ENCODE results near the gene SKAP1.

DNA sequence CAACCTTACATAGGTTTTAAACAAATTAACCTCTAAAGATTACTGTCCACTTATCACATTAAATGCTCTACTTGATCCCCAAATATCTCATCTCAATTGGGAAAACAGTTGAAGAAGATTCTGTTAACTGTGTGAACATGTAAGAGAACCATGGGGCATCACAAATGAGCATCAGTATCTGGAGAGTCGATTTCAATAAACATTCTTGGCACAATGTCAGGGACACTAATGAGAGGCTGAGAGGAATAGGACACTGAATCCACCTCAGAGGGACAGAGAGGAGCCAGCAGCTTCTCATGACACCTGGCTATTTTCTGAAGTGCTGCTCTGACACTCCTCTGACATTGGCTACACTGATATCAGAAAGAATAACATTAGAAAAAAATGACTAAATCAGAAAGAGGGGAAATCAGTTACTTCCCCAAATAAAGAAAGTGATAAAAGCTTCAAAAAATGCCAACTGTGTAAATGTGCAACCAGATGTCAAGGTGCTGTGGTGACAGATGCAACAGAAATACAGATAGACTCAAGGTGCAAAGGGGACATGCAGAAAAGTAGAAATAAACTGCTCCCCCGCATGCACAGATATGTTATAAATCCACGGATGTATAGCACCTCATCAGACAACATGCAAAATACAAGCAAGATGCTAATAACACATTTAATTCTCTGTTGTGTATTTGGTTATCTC, 255.0 kb downstream of the SKAP1 start:
- no peak for TF ChIP-seq POLR2AphosphoS5 (IDR thresholded peaks at IDR 0.05)
- TF ChIP-seq, protein P1, sequence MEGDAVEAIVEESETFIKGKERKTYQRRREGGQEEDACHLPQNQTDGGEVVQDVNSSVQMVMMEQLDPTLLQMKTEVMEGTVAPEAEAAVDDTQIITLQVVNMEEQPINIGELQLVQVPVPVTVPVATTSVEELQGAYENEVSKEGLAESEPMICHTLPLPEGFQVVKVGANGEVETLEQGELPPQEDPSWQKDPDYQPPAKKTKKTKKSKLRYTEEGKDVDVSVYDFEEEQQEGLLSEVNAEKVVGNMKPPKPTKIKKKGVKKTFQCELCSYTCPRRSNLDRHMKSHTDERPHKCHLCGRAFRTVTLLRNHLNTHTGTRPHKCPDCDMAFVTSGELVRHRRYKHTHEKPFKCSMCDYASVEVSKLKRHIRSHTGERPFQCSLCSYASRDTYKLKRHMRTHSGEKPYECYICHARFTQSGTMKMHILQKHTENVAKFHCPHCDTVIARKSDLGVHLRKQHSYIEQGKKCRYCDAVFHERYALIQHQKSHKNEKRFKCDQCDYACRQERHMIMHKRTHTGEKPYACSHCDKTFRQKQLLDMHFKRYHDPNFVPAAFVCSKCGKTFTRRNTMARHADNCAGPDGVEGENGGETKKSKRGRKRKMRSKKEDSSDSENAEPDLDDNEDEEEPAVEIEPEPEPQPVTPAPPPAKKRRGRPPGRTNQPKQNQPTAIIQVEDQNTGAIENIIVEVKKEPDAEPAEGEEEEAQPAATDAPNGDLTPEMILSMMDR (IDR thresholded peaks at IDR 0.05), result no peak
- TF ChIP-seq POLR2A (IDR thresholded peaks at IDR 0.05; ENCODE audit: low read depth), result no peak

Measured in esophagus muscularis mucosa (tissue), 3 donors.